MV-4-11 (cell line): ENCODE measurements around the gene TMOD3.
A peak's percentile ranks its signal among the peaks of the same experiment; 100 is the strongest.

Source experiments
- DNase-seq: peaks from one replicate; lab custom pipeline; 2025; lab: John Stamatoyannopoulos, UW

Gene TMOD3

GRCh38 chr15:51828621-51829375 lies 655 bp upstream of the TMOD3 start:
- DNase-seq, result no peak

- peak; percentile 26 for DNase-seq
Observed at GRCh38 chr15:51830276-51830806, 888 bp downstream of the TMOD3 start.

- DNase-seq, result no peak
Observed at GRCh38 chr15:51833772-51834171, 4.3 kb downstream of the TMOD3 start.

- peak; percentile 76 for DNase-seq
Observed at GRCh38 chr15:51837792-51838251, 8.4 kb downstream of the TMOD3 start.

- no peak for DNase-seq
Observed at GRCh38 chr15:51838270-51838669, 8.8 kb downstream of the TMOD3 start.

- peak; percentile 43 for DNase-seq
Observed at GRCh38 chr15:51840692-51841091, 11.2 kb downstream of the TMOD3 start.

- DNase-seq, result peak; percentile 56
Observed at GRCh38 chr15:51841406-51842040, 12.1 kb downstream of the TMOD3 start.

GRCh38 chr15:51842265-51842664 lies 12.8 kb downstream of the TMOD3 start:
- no peak for DNase-seq

GRCh38 chr15:51842852-51843737 lies 13.6 kb downstream of the TMOD3 start:
- DNase-seq, result peak; percentile 83

- no peak for DNase-seq
Observed at GRCh38 chr15:51844747-51845426, 15.4 kb downstream of the TMOD3 start.

GRCh38 chr15:51846066-51846462 lies 16.6 kb downstream of the TMOD3 start:
- DNase-seq, result no peak

GRCh38 chr15:51846463-51847230 lies 17.2 kb downstream of the TMOD3 start:
- DNase-seq, result peak; percentile 89

GRCh38 chr15:51848811-51849210 lies 19.4 kb downstream of the TMOD3 start:
- no peak for DNase-seq

GRCh38 chr15:51849860-51850259 lies 20.4 kb downstream of the TMOD3 start:
- DNase-seq, result no peak

GRCh38 chr15:51853998-51854397 lies 24.5 kb downstream of the TMOD3 start:
- DNase-seq, result no peak

- no peak for DNase-seq
Observed at GRCh38 chr15:51855612-51856011, 26.2 kb downstream of the TMOD3 start.

GRCh38 chr15:51856714-51857380 lies 27.4 kb downstream of the TMOD3 start:
- DNase-seq, result no peak

- DNase-seq, result no peak
Observed at GRCh38 chr15:51861557-51862359, 32.3 kb downstream of the TMOD3 start.

- no peak for DNase-seq
Observed at GRCh38 chr15:51863131-51863530, 33.7 kb downstream of the TMOD3 start.
